A673 (cell line): ENCODE measurements around the gene LGALS3BP. TPM values are rescaled to one million over a fixed set of nuclear protein-coding genes. Genes with fewer than 3 reads are reported as not detected.

Experiments
- BruUV-seq: library from RNA; stranded (reverse); fragments of 400-500 nt; replicated peaks from 2 replicates; lab custom pipeline; 2021; lab: Mats Ljungman, UMichigan
- CTCF ChIA-PET: fragments of 300-600 bp; sonication (Branson Sonifier 250); formaldehyde crosslinking; loops from one replicate; lab custom pipeline; 2022; ENCODE audit warnings: antibody characterized with exemption; lab: Charles Lee
- POLR2A ChIA-PET: fragments of 300-600 bp; sonication (Branson Sonifier 250); formaldehyde crosslinking; loops from one replicate; lab custom pipeline; 2022; ENCODE audit warnings: antibody characterized with exemption; ENCODE audit not compliant: low non-redundant PET; lab: Charles Lee
- DNase-seq: peaks from one replicate; pipeline ENCODE4 v3.0.0-alpha.2; 2015; ENCODE audit warnings: low spot score
- H3K27ac ChIP-seq: fragments of 200-600 bp; sonication (generic); 2 replicates; pipeline ENCODE4 v1.5.1; 2016; ENCODE audit warnings: mixed run types, low read depth, mild to moderate bottlenecking, mixed read lengths, antibody characterized with exemption, low read length; ENCODE audit not compliant: poor library complexity, severe bottlenecking
- H3K27me3 ChIP-seq: fragments of 200-600 bp; sonication (generic); replicated peaks from 2 replicates; pipeline ENCODE4 v1.6.1; 2017; ENCODE audit warnings: mixed run types, low read depth, mild to moderate bottlenecking, mixed read lengths, antibody characterized with exemption, low read length; ENCODE audit not compliant: insufficient read depth, poor library complexity
- H3K36me3 ChIP-seq: fragments of 200-600 bp; sonication (generic); 2 replicates; pipeline ENCODE4 v1.6.1; 2016; ENCODE audit warnings: mixed run types, mild to moderate bottlenecking, mixed read lengths, antibody characterized with exemption, low read length; ENCODE audit not compliant: insufficient read depth, poor library complexity, severe bottlenecking
- H3K4me1 ChIP-seq: fragments of 200-600 bp; sonication (generic); 2 replicates; pipeline ENCODE4 v1.6.1; 2017; ENCODE audit warnings: mixed run types, mild to moderate bottlenecking, mixed read lengths, antibody characterized with exemption, low read length; ENCODE audit not compliant: insufficient read depth, poor library complexity, severe bottlenecking
- H3K4me3 ChIP-seq: fragments of 200-600 bp; sonication (generic); 2 replicates; pipeline ENCODE4 v1.5.1; 2016; ENCODE audit warnings: low read depth, mixed run types, mild to moderate bottlenecking, mixed read lengths, low read length; ENCODE audit not compliant: poor library complexity, severe bottlenecking
- H3K9me3 ChIP-seq: fragments of 200-600 bp; sonication (generic); 2 replicates; pipeline ENCODE4 v1.6.1; 2016; ENCODE audit warnings: mixed run types, low read depth, mild to moderate bottlenecking, mixed read lengths, antibody characterized with exemption, low read length; ENCODE audit not compliant: poor library complexity, severe bottlenecking
- CTCF ChIP-seq: fragments of 300-800, 200-600 bp; sonication (generic); conservative IDR thresholded peaks from 2 replicates; pipeline ENCODE4 v1.5.1; 2017; ENCODE audit warnings: low read depth, mild to moderate bottlenecking, antibody characterized with exemption, low read length, moderate library complexity, mixed read lengths
- EZH2 ChIP-seq: fragments of 200-600 bp; sonication (generic); IDR thresholded peaks from 2 replicates; pipeline ENCODE4 v1.6.1; 2017; ENCODE audit warnings: borderline replicate concordance, low read depth, mild to moderate bottlenecking, mixed read lengths, antibody characterized with exemption, low read length; ENCODE audit not compliant: poor library complexity, severe bottlenecking
- intact Hi-C: fragments of 100-400 bp; cut with micrococcal nuclease; formaldehyde crosslinking; loops from one replicate; pipeline ENCODE4 v1.10.0; 2022; ENCODE audit not compliant: unreplicated experiment
- total RNA-seq: library from RNA; stranded (reverse); gene quantifications from 2 replicates; pipeline ENCODE4 v1.2.3, GENCODE V29; 2021

The LGALS3BP gene
- total RNA-seq, 1 experiment from 2014 or later, result 295 TPM

GRCh38 chr17:79019632-79020584, 40.2 kb upstream of the LGALS3BP start:
- ChIA-PET CTCF (interaction anchor here (0.6 to 1.5 kb wide), 4 partner anchors 25 to 372 kb away, joined by 4 to 8 read pairs (median 6); no protein-coding TSS in a partner anchor), POLR2A (no interaction called here)
- no TSS peak for BruUV-seq
- H3K36me3 ChIP-seq, result no peaks in the 10 kb centered on the region
- no peaks in the 10 kb centered on the region for H3K27me3 ChIP-seq
- DNase-seq, result peak; percentile 78
- TF ChIP-seq CTCF, result peak; percentile 79
- no peak for TF ChIP-seq EZH2
- H3K4me3 ChIP-seq, result no peak overlapping the region
- H3K27ac ChIP-seq, result no peak overlapping the region
- peaks cover 13% of the 10 kb centered on the region for H3K9me3 ChIP-seq
- H3K4me1 ChIP-seq, result peaks cover 8% of the 10 kb centered on the region
- intact Hi-C loops, result loop anchor here (1.0 kb wide), 1 partner anchor 22 kb away; no protein-coding TSS in a partner anchor

GRCh38 chr17:79019261-79019631, 39.5 kb upstream of the LGALS3BP start:
- intact Hi-C loops, result loop anchor here (1.0 kb wide), 1 partner anchor 23 kb away; no protein-coding TSS in a partner anchor
- no TSS peak for BruUV-seq
- no peak overlapping the region for H3K27ac ChIP-seq
- no peak for DNase-seq
- TF ChIP-seq EZH2, result no peak
- no peak for TF ChIP-seq CTCF
- H3K4me3 ChIP-seq, result no peak overlapping the region
- no peaks in the 10 kb centered on the region for H3K27me3 ChIP-seq
- H3K36me3 ChIP-seq, result no peaks in the 10 kb centered on the region
- H3K9me3 ChIP-seq, result peaks cover 19% of the 10 kb centered on the region
- POLR2A ChIA-PET, result no interaction called here
- CTCF ChIA-PET, result interaction anchor here (0.6 to 0.7 kb wide), 2 partner anchors 23 to 42 kb away, joined by 3 to 9 read pairs; no protein-coding TSS in a partner anchor
- H3K4me1 ChIP-seq, result peaks cover 1% of the 10 kb centered on the region

- Histone ChIP-seq H3K27ac (no peak overlapping the region), H3K4me3 (no peak overlapping the region), H3K4me1 (no peaks in the 10 kb centered on the region), H3K27me3 (no peaks in the 10 kb centered on the region), H3K9me3 (peaks cover 27% of the 10 kb centered on the region), H3K36me3 (no peaks in the 10 kb centered on the region)
- no peak for DNase-seq
- ChIA-PET CTCF (interaction anchor here (0.7 kb wide), 1 partner anchor 24 kb away, joined by 3 read pairs; no protein-coding TSS in a partner anchor), POLR2A (no interaction called here)
- intact Hi-C loops, result no loop called here
- no TSS peak for BruUV-seq
- TF ChIP-seq CTCF (no peak), EZH2 (no peak)
Observed at GRCh38 chr17:79018370-79018695, 38.6 kb upstream of the LGALS3BP start.
